H4 (cell line): ENCODE data around the gene ADH5. TPM values are rescaled to one million over a fixed set of nuclear protein-coding genes. Genes with fewer than 3 reads are reported as not detected.
A peak's percentile ranks its signal among the peaks of the same experiment; 100 is the strongest.
"Not testable (repeated sequence)": the region's sequence is repeated elsewhere in the genome, so short reads cannot be mapped to it uniquely, and the experiment has no call there.

Source experiments
- DNase-seq: peaks from one replicate; pipeline ENCODE4 v3.0.0-alpha.2; 2015; ENCODE audit warnings: low spot score
- total RNA-seq: library from RNA; depleted of rRNA; stranded (reverse); fragments of >200 nt; shearing (Covaris generic); gene quantifications from 2 replicates; pipeline ENCODE4 v1.2.3, GENCODE V29; 2014; rRNA removed

ADH5 gene
- 199 and 221 TPM in 2 replicates for total RNA-seq

DNA sequence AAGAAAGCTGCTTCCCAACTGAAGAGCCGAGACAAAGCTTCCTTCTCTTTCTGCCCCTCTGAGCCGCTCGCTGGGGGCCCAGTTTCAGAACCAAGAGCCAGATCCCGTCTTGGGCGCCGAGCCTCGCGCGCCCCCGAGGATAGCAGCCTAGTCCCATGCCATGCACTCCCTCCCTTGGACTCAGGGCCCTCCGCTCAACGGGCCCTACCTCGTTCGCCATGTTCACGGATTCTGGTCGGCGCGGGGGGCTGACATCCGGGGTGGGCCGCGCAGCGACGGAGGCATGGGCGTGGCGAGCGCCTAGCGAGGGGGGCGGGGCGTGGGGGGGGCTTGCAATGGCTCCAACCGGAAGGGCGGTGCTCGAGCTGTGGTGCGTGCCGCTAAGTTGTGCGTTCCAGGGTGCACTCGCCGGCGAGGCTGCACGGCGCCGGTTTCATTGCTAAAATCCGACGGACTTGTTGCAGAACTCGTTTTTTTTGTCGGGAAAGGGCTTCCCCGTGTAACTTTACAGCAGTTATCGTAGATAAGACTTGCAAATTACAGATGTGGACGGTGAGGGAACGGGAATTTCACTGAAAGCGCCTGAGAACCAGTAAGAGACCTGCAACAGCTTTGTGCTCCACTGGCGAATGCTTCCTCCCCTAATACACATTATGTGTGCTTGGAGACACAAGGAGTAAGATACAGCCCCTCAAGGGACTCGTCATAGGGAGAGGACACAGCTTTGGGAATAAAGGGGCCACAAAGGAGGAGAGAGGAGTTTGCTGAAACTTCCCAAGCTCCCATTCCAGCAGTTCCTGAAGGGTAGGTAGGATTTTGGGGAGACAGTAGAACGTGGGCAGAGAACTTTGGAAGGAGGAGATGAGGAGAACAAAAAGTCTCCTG is at the start of gene ADH5:
Gene ADH5 (minus strand): TSS at position 308 of the 885 bp plus-strand sequence. CDS start 88 bp downstream, at position 220.
- peak; percentile 80 for DNase-seq

DNA sequence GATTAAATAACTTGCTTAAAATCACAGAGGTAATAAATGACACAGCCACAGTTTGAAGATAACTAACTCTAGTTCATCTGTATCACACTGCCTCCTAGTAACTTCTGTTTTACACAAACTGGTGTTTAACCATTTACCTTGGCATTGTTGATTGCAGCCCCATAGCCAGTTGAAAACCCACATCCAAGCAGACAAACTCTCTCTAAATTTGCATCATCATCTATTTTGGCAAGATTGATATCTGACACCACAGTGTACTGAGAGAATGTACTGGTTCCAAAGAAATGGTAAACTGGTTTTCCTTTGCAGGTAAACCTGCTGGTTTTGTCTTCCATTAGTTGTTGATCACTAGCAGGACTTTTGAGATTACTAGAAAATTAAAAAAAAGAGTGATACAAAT is 47.7 kb upstream of the ADH5 start:
- DNase-seq: no peak

DNA sequence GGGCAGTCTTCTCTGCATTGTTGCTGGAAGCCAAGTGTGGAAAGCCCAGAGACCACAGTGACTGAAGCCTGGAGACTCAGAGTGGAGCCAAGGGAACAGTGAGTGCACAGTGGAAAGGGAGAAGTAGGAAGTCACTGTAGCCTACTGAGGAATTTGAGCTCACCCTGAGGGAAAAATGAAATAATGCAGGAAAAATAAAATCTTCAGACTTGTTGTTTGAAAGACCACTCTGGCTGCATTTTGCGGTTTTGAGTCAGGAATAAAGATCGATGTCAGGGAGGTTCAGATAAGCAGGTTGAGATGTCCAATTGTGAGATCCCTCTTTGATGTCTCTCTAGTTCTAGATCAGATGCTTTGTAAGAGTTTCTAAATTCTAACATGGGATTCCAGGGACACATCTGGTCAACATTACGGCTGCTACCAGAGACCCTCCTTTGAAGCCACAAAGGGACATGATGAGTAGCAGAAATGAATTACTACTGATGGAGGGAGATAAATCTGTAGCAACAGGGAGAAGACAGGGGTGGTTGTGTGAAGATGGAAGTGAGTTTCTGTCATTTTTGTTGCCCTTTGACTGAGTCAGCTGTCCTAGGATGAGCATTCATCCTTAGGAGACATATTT is 47.1 kb upstream of the ADH5 start:
- DNase-seq: no peak

DNA sequence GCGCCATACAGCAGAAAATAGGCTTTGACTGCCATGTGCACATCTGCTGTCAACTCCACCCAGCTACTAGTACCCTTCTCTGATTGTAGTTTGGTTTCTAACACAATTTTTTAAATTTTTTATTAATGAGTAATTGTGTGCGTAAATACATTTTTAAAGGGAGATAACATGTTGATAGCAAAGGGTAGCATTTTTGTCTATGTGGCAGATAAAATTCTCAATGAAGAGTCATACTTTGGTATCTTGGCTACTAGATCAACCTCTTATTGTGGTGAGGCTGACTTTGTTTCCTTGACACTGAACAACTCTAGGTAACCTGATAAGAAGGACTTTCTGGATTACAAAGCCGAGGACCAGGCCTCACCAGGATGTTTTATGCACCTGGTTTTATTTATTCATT is 46.0 kb upstream of the ADH5 start:
- no peak for DNase-seq

DNA sequence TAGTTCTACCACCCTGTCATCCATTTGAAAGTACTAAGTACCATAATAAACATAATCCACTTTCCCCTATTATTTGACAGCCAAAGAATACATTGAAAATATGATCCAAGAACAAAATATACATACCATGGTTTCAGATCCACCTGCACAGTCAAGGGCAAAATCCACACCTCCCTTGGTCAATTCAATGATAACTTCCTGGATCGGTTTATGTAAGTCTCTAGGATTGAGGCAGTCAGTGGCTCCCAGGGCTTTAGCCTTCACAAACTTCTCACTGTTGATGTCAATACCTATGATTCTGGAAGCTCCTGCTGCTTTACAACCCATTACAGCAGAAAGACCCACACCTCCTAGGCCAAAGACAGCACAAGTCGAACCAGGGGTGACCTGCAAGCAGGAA is 42.8 kb upstream of the ADH5 start:
- no peak for DNase-seq

DNA sequence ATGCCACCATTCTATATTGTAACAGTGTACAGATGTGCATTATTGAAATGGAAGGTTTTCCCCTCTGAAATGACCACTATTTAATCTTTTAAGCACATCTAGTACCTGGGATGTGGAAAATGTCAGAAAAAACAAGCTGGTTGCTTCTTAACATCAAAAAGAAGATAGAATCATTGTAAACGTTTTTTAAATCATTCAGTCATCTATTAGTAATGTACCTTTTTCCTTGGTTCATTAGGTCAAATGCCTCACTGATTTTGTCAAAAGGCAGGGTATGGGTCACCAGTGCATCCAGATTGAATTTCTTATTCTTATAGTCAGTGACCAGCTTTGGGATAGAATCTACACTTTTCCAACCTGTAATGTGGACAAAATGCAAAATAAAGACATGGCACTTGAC is 37.8 kb upstream of the ADH5 start:
- DNase-seq: no peak

DNA sequence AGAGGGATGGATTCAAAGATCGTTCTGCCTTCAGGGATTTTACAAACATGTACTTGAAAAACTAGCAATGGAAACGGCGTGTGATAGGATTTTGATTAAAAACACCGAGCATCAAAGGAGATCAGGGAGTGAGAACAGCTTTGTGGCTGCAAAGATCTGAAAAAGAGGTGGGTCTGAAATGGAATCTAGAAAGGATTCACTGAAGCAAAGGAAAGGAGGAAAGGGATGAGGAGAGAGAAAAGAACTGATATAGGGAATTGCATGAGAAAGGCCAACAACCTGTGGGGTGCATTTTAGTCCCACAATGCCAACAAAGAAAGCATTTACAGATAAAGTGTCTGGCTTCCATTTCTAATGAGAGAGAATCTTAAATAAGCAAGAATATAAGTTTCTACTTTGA is 32.4 kb upstream of the ADH5 start:
- DNase-seq: no peak

DNA sequence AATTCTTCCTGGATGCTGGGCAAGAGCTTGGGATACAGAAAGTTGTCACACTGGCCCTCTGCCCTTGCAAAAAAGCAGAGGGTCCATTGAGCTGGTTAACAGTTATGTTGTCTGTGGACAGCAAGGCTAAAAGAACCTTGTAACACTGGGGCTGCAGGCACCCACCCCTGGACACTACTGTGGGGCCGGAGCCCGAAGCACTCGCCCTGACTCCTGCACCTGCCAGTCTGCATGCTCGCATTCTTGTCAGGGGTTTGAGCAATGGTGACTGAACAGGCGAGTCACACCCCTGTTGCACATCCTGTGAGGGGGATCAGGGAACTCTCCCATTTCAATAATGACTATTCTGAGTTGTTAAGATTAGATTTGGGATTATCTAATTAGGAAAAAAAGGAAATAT is 31.9 kb upstream of the ADH5 start:
- DNase-seq: no peak

DNA sequence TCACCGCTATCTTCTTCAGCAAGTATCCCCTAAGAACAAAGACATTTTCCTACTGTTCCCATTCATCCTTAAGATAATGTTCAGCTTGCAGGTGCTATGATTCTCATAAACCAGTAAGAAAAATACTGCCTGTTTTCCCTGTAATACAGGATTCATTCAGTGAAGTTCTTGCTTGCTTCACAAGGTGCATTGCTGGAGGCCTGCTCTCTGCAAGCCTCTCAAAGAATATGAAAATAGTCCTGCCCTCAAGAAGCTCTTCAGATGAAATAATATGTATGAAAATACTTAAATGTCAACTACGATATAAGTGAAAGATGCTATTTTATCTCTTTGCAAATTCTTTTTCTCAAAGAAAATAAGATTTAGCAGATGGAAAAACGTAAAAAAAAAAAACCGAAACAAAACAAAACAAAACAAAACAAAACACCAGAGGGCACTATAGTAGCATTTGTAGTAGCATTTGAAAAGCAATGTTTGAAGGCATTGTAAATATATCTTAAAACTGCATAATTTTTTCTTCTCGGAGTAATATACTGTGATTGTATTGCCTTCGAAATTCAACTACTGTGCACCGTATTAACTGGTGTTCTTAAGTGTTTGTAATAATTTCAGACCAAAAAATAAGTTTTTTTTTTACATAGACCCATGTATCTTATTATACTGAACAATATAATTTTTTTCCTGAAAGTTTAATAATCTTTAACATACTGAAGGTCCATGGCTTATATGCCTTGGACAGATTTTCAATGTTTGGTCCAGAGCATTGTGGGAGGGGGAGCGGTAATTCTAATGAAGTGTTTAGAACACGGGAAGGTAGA is 29.5 kb upstream of the ADH5 start:
- no peak for DNase-seq

DNA sequence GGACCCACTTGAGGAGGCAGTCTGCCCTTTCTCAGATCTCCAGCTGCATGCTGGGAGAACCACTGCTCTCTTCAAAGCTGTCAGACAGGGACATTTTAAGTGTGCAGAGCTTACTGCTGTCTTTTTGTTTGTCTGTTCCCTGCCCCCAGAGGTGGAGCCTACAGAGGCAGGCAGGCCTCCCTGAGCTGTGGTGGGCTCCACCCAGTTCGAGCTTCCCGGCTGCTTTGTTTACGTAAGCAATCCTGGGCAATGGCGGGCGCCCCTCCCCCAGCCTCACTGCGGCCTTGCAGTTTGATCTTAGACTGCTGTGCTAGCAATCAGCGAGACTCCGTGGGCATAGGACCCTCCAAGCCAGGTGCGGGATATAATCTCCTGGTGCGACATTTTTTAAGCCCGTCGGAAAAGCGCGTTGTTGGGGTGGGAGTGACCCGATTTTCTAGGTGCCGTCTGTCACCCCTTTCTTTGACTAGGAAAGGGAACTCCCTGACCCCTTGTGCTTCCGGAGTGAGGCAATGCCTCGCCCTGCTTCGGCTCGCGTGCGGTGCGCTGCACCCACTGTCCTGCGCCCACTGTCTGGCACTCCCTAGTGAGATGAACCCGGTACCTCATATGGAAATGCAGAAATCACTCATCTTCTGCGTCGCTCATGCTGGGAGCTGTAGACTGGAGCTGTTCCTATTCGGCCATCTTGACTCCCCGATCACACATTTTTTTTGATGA is 28.7 kb upstream of the ADH5 start:
- not testable (repeated sequence) for DNase-seq

DNA sequence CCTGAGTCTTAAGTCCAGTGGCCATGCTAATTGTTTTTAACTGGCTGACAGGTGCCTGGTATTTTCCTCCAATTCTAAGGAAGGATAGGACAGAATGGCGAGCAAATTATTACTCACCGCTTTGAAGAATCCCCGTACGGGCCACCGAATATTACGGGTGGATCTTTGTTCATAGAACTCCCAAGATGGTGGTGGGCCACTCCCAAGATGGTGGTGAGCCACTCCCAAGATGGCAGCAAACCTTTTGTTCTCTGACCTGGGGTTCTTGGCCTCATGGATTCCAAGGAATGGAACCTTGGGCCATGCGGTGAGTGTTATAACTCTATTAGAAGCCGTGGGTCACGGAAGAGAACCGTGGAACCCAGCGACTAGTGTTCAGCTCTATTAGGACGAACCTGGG is 20.7 kb upstream of the ADH5 start:
- not testable (repeated sequence) for DNase-seq

DNA sequence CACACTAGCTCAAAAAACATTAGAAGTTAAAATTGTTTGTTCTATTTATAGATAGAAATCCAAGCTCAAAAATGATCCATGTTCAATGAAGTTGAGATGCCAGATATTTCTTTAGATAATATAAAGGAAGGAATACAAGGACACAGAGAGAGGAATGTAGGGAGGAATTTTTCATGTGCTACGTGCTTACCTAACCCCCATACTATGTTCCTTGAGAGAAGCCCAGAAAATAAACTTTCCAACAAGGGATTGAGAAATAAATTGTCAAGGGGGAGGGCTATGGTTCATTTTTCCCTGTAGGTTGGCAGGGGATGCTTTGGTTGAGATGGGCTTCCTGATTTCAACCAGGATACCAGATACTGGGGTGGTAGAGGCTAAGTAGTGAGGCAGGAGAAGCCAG is 15.6 kb upstream of the ADH5 start:
- no peak for DNase-seq

DNA sequence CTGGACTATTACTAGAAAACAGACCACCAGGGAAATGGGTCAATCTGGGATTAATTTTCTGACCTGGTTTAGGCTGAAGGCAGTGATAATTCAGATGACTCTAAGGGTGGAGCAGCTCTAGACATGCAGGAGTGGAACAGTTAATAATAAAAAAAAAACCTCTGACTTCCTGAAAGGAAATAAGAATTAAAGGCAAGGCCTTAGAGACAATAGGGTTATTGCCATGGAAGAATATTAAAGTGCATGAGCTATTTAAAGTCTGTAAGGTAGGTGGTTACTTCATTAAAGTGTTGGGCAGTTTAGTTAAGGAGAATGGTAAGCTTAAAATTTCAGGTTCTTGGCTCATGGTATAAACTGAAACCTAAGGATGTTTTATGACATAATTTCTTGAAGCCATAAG is 14.6 kb upstream of the ADH5 start:
- DNase-seq: no peak

DNA sequence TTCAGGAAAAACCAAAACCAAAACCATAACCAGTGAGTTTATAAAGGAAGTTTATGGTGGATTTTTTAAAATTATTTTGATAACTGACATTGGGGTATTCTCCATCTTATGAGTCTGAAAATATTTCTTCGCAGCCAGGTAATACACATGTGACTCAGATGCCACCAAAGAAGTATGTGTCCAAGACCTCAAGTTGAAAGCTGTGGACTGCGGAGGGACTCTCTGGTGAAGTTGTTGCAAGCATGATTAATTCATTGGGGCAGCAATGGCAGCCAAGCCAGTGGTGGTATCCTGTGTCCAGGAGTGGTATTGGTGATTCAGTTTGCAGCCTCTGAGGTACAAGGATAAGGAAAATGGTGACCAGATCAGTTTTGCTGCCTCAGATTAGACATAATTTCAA is 14.0 kb upstream of the ADH5 start:
- DNase-seq: no peak

DNA sequence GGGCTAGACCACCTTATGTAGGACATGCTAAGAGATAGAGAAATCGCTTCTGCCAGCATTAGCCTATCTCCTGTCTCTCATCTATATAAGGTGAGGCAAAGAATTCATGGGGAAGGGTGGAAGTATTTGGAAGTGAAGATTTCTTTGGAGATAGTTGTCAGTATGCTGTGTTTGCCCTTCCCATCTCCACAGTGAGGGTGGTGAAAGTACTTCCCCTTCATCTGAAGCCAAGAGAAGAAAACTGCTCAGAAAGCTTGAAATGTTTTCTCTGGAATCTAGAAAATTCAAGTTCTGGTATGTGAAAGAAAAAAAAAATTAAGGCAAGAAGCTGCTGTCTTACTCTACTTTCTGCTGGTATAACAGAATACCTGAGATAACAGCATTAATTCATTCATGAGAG is 12.3 kb upstream of the ADH5 start:
- no peak for DNase-seq

DNA sequence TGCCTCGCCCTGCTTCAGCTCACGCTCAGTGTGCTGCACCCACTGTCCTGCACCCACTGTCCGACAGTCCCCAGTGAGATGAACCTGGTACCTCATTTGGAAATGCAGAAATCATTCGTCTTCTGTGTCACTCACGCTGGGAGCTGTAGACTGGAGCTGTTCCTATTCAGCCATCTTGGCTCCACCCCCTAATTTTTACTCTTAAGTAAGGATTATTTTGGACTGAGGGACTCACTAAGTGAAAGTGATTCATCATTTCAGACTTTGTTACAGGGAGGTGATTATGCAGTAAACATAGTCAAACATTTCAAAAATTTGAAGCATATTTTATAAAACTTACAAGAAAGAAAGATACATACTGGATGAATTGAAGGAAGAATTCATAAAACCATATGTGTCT is 11.2 kb upstream of the ADH5 start:
- not testable (repeated sequence) for DNase-seq

DNA sequence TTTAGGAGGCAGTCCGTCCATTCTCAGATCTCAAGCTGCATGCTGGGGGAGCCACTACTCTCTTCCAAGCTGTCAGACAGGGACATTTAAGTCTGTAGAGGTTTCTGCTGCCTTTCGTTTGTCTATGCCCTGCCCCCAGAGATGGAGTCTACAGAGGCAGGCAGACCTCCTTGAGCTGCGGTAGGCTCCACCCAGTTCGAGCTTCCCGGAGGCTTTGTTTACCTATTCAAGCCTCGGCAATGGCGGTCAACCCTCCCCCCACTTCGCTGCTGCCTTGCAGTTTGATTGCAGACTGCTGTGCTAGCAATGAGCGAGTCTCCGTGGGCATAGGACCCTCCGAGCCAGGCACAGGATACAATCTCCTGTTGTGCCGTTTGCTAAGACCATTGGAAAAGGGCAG is 10.7 kb upstream of the ADH5 start:
- DNase-seq: no peak

DNA sequence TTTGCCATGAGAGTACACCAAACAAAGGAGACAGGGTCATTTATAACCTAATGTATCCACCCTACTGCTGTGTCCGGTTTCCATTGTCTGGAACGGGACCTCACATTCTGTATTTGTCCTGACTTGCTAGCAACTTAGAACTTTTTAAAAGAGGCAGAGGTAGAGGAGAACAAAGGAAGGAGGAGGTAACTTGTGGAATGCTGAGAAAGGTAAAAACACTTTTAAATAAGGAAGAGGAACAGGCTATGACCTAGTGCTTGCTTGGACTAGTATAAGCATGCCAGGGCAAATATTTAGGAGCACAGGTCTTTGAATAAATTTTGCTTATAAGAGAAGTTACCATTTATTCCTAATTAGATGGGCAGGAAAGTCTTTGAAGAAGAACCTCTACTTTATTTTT is 3.3 kb upstream of the ADH5 start:
- DNase-seq: not testable (repeated sequence)

DNA sequence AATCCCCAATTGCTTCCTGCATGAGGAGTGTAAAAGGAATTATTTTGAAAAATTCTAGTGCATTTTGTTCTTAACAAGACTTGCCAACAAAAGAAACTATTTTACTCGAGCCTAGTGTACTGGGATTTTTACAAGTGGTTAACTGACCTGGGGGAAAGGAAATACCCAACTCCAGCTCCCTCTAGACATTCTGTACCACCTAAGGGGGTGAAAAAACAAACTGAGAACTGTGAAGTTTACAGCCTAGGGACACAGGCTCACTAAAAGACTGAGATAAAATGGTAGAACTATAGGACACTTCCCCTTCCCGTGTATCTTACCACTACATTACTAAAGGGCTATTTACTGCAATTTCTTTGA is 2.6 kb upstream of the ADH5 start:
- DNase-seq: no peak

DNA sequence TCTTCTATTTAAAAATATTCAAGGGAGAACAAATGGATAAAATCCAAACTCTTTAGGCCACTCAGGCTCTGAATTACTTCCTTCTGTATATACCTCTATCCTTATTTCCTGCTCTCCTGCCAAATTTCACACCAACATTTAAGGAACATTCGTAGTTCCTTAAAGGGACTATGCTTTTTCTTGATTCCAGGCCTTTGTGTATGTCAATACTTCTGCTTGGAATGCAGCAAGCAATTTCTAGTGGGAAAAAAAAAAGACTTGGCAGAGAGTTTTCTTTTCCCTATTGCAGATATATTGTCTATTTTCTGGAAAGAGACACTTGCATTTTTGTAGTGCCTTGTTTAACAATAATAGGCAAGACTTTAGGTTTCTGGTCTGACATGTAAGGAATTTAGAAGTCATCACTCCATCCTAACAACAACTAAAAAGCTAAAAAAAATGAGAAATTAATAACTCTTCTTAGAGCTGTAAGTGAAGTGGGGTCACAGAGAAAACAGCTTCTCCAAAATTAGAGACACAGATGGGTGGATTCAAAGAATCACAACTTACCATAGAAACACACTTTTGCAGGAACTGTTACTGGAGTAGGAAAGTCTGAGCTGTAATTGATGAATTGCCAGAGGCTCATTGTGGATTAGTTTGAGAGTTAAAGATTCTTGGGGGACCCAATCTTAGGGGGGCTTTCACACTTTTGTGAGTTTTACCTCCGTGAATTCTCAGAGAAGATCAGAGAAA is 2.1 kb upstream of the ADH5 start:
- DNase-seq: no peak

DNA sequence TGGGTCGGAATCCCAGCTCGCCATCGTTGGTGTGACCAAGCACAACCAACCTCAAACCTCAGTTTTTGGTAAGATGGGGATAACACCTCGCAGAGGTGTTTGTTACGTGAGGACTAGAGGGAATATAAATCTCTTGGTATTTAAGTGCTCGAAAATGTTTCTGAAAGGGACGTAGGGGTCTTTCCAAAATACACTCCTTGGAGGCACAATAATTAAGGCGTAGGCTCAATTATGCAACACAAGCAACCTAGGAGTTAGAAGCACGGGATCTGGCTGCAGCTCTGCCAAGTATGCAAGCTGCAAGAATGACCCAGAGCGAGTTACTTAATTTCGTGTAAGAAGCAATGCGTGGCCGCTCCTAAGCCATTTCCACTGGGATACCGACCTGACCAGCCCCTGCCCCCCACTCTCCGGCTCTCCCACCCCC is 552 bp downstream of the ADH5 start:
- peak; percentile 53 for DNase-seq
